ENCODE results near the gene PGD.

The PGD gene

DNA sequence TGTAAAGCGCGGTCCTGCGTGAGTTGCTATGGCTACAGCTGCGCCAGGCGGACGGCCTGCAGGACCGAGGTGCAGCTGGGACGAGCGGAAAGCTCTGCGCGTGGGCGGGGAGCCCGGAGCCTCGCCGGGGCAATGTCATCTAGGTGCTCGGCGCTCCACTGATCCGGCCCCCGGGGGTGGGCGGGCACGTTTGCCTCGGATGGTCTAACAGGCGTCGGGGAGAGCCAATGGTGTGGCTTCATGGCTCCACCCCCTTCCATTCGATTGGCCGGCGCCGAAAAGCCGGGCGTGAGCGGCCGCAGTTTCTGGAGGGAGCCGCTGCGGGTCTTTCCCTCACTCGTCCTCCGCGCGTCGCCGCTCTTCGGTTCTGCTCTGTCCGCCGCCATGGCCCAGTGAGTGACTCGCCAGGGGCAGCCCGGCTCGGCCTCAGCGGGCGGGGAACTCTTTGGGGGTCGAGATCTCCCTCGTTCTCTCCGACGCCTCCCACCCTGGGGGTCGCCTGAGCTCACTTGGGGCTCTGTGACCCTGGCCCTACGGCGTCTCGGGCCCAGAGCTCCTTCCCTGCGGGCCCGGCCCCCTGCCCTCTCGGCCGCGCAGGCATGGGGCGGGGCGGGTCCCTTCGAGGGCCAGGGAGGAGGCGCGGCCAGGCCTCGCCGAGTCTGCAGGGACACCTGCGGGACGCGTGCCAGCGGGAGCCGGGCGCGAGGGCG is at the start of gene PGD:
PGD (plus strand) TSS at position 331 of the 710 bp plus-strand sequence; CDS start at position 385, 54 bp downstream.
- peak; percentile 100 for DNase-seq (ENCODE audit: low spot score)

- no peak for DNase-seq (ENCODE audit: low spot score)
Measured at GRCh38 chr1:10353282-10353681, 45.6 kb upstream of the PGD start.

DNA sequence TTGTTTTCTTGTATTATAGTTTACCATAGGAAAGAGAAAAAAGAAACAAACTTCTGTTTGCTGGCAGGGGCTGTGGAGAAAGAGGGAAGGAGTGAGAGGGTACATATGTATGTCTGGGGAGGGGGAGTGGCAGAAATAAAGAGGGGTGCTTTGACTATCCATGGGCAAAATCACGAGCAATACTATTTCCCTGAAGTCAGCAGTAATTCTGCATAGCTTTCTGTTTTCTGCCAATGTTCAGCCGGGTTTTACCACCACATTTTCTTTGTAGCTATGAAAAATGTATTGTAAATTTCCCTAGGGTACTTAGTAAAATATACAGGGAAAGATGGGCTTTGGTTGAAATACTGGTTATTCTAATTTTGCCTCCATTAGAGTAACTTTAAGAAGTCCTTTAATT is 45.2 kb upstream of the PGD start:
- no peak for DNase-seq (ENCODE audit: low spot score)

- DNase-seq (ENCODE audit: low spot score) = no peak
Measured at GRCh38 chr1:10360045-10360444, 38.8 kb upstream of the PGD start.

DNA sequence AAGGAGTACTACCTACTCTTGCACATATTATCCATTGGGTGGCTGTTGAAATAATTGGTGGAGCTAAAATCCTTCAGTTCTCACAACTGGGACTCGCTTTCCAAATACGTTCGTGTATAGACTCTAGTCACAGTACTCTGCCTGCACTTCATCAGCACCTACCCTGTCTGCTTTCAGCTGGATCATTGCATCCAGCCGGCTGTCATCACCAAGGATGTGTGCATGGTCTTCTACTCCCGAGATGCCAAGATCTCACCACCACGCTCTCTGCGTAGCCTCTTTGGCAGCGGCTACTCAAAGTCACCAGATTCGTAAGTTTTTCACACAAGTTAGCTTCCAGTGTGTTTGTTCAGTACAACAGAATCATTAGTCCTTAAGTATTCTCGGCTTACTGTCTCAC is 37.3 kb upstream of the PGD start:
- no peak for DNase-seq (ENCODE audit: low spot score)

DNA sequence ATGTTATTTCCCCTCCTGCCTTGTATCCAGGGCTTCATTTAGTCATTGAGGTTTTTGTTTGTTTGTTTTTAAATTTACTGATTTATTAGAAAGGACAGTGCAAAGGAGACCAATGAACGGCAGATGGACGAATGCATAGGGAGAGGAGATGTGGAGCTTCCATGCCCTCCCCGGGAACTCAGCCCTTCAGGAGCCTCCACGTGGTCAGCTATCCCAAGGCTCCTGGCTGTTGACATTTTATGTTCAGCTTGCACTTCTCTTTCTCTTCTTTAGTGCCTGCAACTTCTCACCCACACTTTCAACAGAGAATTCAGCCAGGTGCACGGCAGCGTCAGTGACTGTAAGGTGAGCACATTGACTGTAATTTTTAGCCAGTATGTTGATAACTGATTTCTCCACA is 30.7 kb upstream of the PGD start:
- no peak for DNase-seq (ENCODE audit: low spot score)

DNA sequence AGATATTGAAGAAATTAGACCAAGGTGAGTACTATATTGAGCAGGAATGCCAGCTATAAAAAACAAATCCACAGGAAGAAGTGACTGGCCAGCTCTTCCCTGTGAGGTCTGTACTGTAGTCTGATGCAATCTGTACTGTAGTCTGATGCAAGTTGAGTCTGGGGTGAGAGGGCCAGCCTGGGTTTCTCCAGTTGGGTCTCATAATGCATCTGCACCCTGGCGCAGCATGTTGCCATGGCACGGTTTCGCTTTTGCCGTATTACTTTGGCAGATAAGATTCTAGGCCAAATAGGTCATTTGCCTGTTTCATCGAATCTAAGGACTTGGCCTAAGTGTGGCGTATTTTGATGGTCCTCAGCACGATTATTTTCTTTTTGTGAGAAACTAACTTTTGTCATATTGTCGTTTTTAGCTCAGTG is 24.4 kb upstream of the PGD start:
- no peak for DNase-seq (ENCODE audit: low spot score)

DNA sequence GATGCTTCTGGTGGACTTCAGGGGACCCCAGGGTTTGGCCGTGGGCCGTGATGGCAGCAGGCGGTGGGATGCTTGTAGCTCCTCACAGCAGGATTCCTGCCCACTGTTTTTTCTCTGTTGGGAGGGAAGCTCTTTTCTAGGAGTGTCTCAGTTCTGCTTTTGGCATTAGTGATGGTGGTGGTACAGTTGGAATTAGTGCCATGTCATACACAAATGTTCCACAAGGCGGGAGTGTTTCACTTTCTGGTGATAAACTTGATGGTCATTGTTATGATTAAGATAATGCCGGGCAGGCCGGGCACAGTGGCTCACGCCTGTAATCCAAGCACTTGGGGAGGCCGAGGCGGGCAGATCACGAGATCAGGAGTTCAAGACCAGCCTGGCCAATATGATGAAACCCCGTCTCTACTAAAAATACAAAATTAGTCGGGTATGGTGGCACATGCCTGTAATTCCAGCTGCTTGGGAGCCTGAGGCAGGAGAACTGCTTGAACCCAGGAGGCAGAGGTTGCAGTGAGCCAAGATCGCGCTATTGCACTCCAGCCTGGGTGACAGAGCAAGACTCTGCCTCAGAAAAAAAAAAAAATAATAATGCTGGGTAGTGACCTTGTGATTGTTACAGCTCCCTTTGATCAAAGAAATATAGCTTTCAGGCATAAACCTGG is 21.4 kb upstream of the PGD start:
- peak; percentile 68 for DNase-seq (ENCODE audit: low spot score)

- DNase-seq (ENCODE audit: low spot score) = no peak
Measured at GRCh38 chr1:10378081-10378841, 20.6 kb upstream of the PGD start.

DNA sequence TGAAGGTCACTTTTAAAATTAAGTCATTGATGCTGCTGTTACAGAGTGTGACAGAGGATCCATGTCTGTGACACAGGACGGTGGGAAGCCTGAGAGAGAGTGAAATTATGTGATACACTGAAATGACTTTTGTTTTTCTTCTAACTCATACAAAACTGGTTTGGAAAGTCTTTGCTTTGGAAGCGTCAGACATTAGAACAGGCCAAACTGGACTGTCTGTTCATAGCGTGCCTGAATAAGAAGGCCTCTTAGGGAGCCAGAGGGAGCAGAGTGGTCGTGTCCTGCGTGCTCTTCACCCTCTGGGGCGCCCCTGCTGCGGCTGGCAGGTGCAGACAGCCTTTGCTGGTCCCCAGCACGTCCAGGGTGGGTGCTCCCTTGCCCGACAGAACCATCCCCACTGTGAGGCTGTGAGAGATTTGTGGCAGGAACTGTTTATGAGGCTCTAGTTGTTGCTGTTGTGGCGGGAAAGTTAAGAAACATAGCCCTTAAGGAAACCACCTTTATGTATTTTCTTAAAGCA is 19.7 kb upstream of the PGD start:
- DNase-seq (ENCODE audit: low spot score) = no peak

DNA sequence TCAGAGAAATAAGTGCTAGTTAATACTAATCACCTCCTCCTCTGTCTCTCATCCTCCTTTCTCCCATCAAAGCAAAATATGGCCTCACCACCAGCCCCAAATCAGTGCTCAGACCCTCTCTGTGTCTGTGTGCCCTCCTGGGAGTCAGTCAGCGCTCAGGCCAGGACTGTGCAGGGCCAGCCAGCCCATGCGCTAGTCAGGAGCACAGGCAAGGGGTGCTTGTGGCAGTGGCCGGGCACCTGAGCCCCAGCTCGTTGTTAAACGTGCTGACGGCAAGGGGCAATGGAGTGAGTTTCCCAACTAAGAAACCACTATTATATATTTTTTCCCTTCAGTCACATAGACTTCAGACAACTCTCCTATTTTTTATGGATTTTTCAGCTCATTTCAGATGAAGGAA is 19.2 kb upstream of the PGD start:
- DNase-seq (ENCODE audit: low spot score) = no peak

DNA sequence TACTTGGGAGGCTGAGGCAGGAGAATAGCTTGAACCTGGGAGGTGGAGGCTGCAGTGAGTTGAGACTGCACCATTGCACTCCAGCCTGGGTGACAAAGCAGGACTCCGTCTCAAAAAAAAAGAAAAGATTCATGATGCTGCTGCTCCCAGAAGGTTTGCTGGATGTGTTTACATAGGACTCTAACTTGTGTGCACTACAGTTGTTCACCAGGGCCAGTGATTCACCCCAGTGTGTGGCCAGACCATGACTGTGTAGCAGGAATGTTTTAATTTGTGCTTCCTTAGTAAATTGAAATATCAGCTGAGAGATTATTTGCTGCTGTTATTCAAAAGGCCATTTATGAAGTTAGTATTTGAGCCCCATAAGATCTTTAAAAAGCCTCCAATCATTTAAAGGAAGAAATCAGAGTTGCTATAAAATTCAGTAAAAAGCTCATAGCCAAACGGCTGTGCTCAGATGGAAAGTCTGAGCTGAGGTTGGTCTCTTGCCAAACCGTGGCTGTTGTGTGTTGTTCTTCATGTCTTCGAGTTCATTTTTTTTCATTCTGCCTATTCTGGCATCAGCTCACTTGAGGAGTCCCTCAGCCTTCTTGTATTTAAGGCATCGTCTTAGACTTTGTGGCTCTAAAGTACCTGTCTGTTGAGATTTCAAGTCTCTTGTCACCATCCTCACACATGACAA is 18.1 kb upstream of the PGD start:
- peak; percentile 93 for DNase-seq (ENCODE audit: low spot score)

DNA sequence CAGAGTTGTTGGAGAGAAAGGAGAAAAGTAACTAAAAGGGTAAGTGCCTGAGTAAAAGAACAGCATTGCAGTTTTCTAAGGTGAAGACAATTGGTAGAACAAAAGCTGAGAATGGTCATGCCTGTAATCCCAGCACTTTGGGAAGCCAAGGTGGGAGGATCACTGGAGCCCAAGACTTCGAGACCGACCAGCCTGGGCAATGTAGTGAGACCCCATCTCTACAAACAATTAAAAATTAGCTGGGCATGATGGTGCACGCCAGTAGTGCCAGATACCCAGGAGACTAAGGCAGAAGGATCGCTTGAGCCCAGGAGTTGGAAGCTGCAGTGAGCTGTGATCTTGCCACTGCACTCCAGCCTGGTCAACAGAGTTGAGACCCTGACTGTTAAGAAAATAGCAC is 15.2 kb upstream of the PGD start:
- no peak for DNase-seq (ENCODE audit: low spot score)

GRCh38 chr1:10384219-10384618 is 14.6 kb upstream of the PGD start:
- no peak for DNase-seq (ENCODE audit: low spot score)

GRCh38 chr1:10386761-10387676 is 11.8 kb upstream of the PGD start:
- DNase-seq (ENCODE audit: low spot score) = no peak

DNA sequence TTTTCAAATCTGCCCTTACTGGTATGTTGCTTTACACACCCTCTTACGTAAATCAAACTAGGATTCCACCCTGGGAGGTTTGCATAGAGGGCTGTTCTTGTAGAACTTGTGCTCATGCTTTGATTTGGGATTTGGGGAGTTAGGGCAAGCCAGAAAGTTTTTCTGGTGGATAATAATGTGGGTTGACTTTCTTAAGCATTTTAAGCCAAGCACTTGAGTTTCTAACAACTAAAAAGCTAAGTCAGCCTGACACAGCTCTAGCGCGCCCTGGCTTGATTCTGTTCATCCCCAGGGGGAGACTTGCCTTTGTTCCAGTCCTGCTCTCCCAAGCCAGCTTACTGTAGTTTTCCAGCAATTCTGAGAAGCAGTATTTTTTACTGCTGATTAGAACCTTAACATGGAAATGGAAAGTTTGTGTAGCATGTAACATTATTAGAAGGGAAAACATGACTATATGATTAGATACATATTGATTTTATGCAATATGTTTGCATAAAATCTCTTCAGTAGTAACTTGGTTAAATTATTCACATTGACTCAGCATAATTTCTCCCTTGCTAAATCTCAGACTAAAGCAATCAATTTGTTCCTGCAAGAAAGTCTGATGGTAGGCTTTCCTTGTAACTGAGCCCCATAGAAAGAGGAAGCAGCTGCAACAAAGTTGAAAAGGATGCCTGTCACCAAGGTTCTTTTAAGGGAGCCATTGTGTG is 11.0 kb upstream of the PGD start:
- DNase-seq (ENCODE audit: low spot score) = peak; percentile 63

DNA sequence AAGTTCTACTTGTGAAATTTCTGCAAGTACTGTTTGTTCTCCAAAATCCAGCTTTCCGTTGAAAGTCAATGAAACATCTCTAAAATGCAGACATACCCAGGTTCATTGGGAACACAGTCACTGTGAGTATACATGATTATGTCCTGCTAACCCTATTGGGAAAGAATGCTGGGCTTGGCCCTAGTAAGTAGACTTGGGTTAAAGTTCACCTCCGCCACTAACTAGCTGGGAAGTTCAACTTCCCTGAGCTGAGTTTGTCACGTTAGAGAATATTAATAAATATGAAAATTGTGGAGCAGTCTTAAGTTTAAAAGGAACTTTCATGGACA is 10.5 kb upstream of the PGD start:
- DNase-seq (ENCODE audit: low spot score) = no peak

DNA sequence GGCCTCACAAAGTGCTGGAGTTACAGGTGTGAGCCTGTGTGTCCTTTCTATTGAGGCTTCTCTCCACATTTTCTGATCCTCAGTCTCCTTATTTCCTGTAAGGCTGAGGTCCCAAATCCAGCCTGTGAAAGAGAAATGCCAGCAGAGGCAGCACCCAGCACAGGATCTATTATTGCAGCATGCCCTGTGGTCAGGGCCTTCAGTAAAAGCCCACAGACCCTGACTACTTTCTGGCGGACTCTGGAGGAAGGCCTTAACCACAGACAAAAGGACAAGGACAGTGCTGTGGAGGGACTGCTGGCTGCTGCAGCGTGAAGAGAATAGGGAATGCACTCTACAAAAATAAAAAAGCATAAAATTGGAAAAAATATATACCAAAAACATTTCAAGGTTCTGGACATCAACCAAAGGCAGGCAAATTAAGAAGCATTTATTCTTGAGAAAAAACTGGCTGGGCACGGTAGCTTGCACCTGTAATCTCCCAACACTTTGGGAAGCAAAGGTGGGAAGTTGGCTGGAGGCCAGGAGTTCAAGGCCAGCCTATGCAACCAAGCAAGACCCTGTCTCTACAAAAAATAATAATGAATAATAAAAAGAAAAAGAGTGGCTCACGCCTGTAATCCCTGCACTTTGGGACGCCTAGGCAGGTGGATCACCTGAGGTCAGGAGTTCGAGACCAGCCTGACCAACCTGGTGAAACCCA is 9.4 kb upstream of the PGD start:
- no peak for DNase-seq (ENCODE audit: low spot score)

DNA sequence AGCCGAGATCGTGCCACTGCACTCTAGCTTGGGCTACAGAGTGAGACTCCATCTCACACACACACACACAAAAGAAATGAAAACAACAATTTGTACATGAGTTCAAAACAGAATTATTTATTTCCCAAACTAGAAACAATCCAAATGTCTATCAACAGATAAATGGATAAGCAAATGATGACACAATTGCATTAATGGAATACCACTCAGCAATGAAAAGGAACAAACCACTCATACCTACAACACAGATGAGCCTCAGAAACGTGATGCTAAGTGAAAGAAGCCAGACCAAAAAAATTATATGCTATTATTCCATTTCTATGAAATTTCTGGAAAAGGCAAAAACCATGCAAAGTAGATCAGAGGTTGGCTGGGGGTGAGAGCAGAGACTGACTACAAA is 2.0 kb upstream of the PGD start:
- DNase-seq (ENCODE audit: low spot score) = no peak

DNA sequence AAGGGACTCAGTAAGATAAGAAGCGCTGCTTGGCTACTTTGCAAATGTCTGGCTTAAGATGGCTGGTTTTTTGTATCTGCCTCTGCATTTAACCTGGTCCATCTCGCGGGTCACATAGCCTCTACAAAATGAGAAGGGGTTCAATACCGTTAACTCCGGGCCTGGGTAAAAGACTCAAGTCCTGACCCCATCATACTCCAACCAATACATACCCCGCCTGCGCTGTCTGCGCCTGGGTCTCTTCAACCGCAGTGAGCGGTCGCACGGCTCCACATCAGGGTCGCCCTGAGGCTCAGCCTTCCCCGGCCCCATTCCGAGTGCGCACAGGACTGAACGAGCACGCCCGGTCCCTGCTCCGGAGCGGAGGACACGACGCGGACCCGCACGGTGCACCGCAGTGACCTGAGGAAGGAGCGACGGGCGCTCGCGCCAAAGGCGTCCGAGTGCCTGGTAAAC is 558 bp upstream of the PGD start:
- DNase-seq (ENCODE audit: low spot score) = no peak

Data from hepatic stellate cell (primary cell).